GM12878 (cell line): ENCODE results near the gene COQ6. TPM values are rescaled to one million over a fixed set of nuclear protein-coding genes. Genes with fewer than 3 reads are reported as not detected.

Experiments
- ATAC-seq: fragments of 200-7000 bp; cut with Tn5 transposase; 3 replicates; pipeline ENCODE4 v1.9.1; 2020; ENCODE audit warnings: mild to moderate bottlenecking, moderate library complexity
- BruUV-seq: library from RNA; stranded (reverse); fragments of 400-500 nt; replicated peaks from 2 replicates; lab custom pipeline; 2021; lab: Mats Ljungman, UMichigan
- CTCF ChIA-PET: fragments of 300-600 bp; sonication (Branson Sonifier 250); formaldehyde crosslinking; extraction: SDS; loops from one replicate; lab custom pipeline; 2021; ENCODE audit warnings: inconsistent platforms; lab: Yijun Ruan, JAX
- POLR2A ChIA-PET: fragments of 350-600 bp; formaldehyde crosslinking; extraction: SDS; loops from one replicate; lab custom pipeline; 2021; ENCODE audit warnings: inconsistent platforms; lab: Charles Lee
- RAD21 ChIA-PET: fragments of 300-600 bp; sonication (Branson Sonifier 250); formaldehyde crosslinking; loops from one replicate; lab custom pipeline; 2023; ENCODE audit warnings: antibody characterized with exemption; ENCODE audit not compliant: unreplicated experiment; lab: Charles Lee
- SMC1A ChIA-PET: fragments of 300-600 bp; sonication (Branson Sonifier 250); formaldehyde crosslinking; loops from one replicate; lab custom pipeline; 2023; ENCODE audit not compliant: unreplicated experiment, uncharacterized antibody; lab: Charles Lee
- DNase-seq: peaks from one replicate; pipeline ENCODE4 v3.0.0-alpha.2; 2011; ENCODE audit warnings: low read depth, low spot score
- FAIRE-seq: peaks from 3 replicates; lab custom pipeline; 2011; peaks lifted over from hg19 to GRCh38; lab: Jason Lieb, UNC
- H2AFZ ChIP-seq: 2 replicates; pipeline ENCODE4 v1.6.0; 2011; ENCODE audit warnings: low read depth, low read length, control low read depth; ENCODE audit not compliant: control insufficient read depth
- H3K27ac ChIP-seq: 2 replicates; pipeline ENCODE4 v1.5.1; 2011; ENCODE audit warnings: control low read depth; ENCODE audit not compliant: control insufficient read depth, insufficient read depth
- H3K27me3 ChIP-seq, 2 experiments: replicated peaks in 1 of 2; 2 replicates each; pipeline versions ENCODE4 v1.6.0 to v1.6.1; 2011; ENCODE audit warnings: low read length in 1 of 2; ENCODE audit not compliant: control insufficient read depth in 2 of 2, insufficient read depth in 2 of 2
- H3K36me3 ChIP-seq, 2 experiments: 2 replicates each; pipeline ENCODE4 v1.5.1; 2011; ENCODE audit warnings: low read length in 1 of 2; ENCODE audit not compliant: control insufficient read depth in 2 of 2, insufficient read depth in 2 of 2
- H3K4me1 ChIP-seq: 2 replicates; pipeline ENCODE4 v1.6.1; 2011; ENCODE audit warnings: mild to moderate bottlenecking, low read length, moderate library complexity, mixed read lengths; ENCODE audit not compliant: control insufficient read depth, insufficient read depth
- H3K4me2 ChIP-seq: 2 replicates; pipeline ENCODE4 v1.6.0; 2011; ENCODE audit warnings: control low read depth; ENCODE audit not compliant: control insufficient read depth, insufficient read depth
- H3K4me3 ChIP-seq: fragments of 200-600 bp; sonication (generic); 2 replicates; pipeline ENCODE4 v1.5.1; 2016
- H3K79me2 ChIP-seq: 2 replicates; pipeline ENCODE4 v1.6.0; 2011; ENCODE audit warnings: low read length; ENCODE audit not compliant: control insufficient read depth, insufficient read depth
- H3K9ac ChIP-seq: 2 replicates; pipeline ENCODE4 v1.8.0; 2011; ENCODE audit warnings: low read length, control low read depth, mixed read lengths; ENCODE audit not compliant: control insufficient read depth, insufficient read depth
- H3K9me3 ChIP-seq: replicated peaks from 3 replicates; pipeline ENCODE4 v1.5.1; 2011; ENCODE audit warnings: mild to moderate bottlenecking, low read length; ENCODE audit not compliant: control insufficient read depth, insufficient read depth
- H4K20me1 ChIP-seq: 2 replicates; pipeline ENCODE4 v1.6.0; 2011; ENCODE audit not compliant: control insufficient read depth, insufficient read depth
- CREM ChIP-seq: IDR thresholded peaks from 2 replicates; pipeline ENCODE4 v1.6.1; 2014; ENCODE audit warnings: antibody characterized with exemption, low read depth
- HDAC2 ChIP-seq: fragments of 200-600 bp; sonication (generic); IDR thresholded peaks from 2 replicates; pipeline ENCODE4 v1.6.1; 2017
- MLLT1 ChIP-seq: fragments of 450-650 bp; IDR thresholded peaks from 2 replicates; pipeline ENCODE4 v1.6.1; 2016; ENCODE audit warnings: mild to moderate bottlenecking
- MYC ChIP-seq: IDR thresholded peaks from 2 replicates; pipeline ENCODE4 v1.6.1; 2011; ENCODE audit warnings: mild to moderate bottlenecking, low read length, moderate library complexity, inconsistent platforms; ENCODE audit not compliant: insufficient read depth, insufficient replicate concordance, insufficient read length, severe bottlenecking
- PAX8 ChIP-seq: fragments of 450-650 bp; IDR thresholded peaks from 2 replicates; pipeline ENCODE4 v1.6.1; 2017; ENCODE audit warnings: mild to moderate bottlenecking, moderate library complexity
- POLR2A ChIP-seq: IDR thresholded peaks from 2 replicates; pipeline ENCODE4 v1.6.1; 2011; ENCODE audit warnings: low read depth, mild to moderate bottlenecking, low read length
- SMAD5 ChIP-seq: IDR thresholded peaks from 2 replicates; pipeline ENCODE4 v1.6.1; 2016; ENCODE audit warnings: antibody characterized with exemption, low read depth
- ZBED1 ChIP-seq: IDR thresholded peaks from 2 replicates; pipeline ENCODE4 v1.6.1; 2016; ENCODE audit warnings: borderline replicate concordance
- ZBTB11 ChIP-seq: fragments of 450-650 bp; formaldehyde crosslinking; IDR thresholded peaks from 2 replicates; pipeline ENCODE4 v1.5.0; 2022; ENCODE audit warnings: mild to moderate bottlenecking, missing genetic modification characterization
- WGBS: methylation state at CpG from one replicate; pipeline ENCODE4 v1.1.6; 2016; ENCODE audit warnings: low lambda C conversion rate; ENCODE audit not compliant: insufficient replicate concordance, insufficient coverage; ENCODE audit errors: missing lambda C conversion rate; 5-methylcytosine and 5-hydroxymethylcytosine counted together
- in situ Hi-C: fragments of 300-500 bp; cut with MboI; formaldehyde crosslinking; loops from 9 replicates; pipeline ENCODE4 v1.14.3; 2018; ENCODE audit warnings: mixed read lengths
- intact Hi-C: fragments of 100-400 bp; cut with micrococcal nuclease; formaldehyde crosslinking; loops from one replicate; pipeline ENCODE4 v1.14.2; 2022; ENCODE audit not compliant: unreplicated experiment
- polyA plus RNA-seq, 11 experiments: library from polyadenylated mRNA; depleted of rRNA in 4 of 11; unstranded in 6 of 11; stranded (reverse) in 5 of 11; fragments of >200 nt; fragmentation: Nextera tagmentation in 4 of 11; fragmentation: Illumina TruSeq in 1 of 11; extraction: Ambion mirVana in 4 of 11; extraction: Trizol in 1 of 11; gene quantifications; 1 replicate in 1 of 11; 2 replicates in 10 of 11; pipeline versions ENCODE4 v1.2.1 to v1.2.3, GENCODE V29; 2011 to 2016; ENCODE audit warnings: inconsistent platforms in 2 of 11, missing spikeins in 2 of 11, low read depth in 1 of 11
- total RNA-seq, 4 experiments: library from RNA; depleted of rRNA in 3 of 4; stranded (reverse); fragments of >200 nt in 3 of 4; fragmentation: Illumina TruSeq in 1 of 4; extraction: Trizol in 1 of 4; gene quantifications; 2 replicates each; pipeline versions ENCODE4 v1.2.1 to v1.2.3, GENCODE V29; 2013 to 2021

Gene COQ6
- total and polyA plus RNA-seq, 10 of the 15 experiments (the other 5 are each of a cell fraction or from before 2014, with no cell fraction given) = 5.4 to 45.5 (median 19.1) TPM

GRCh38 chr14:73997108-73997943, 47.2 kb downstream of the COQ6 start:
- Histone ChIP-seq H3K9me3 (no peaks in the 10 kb centered on the region), H3K4me2 (no peak overlapping the region), H2AFZ (no peak overlapping the region), H3K9ac (no peak overlapping the region), H3K27me3 (no peaks in the 10 kb centered on the region), H4K20me1 (no peaks in the 10 kb centered on the region), H3K36me3 (peaks cover 0 to 3% of the 10 kb centered on the region in 2 experiments; a peak in 2 of 4 replicates), H3K4me3 (no peak overlapping the region), H3K4me1 (no peaks in the 10 kb centered on the region), H3K79me2 (no peaks in the 10 kb centered on the region), H3K27ac (no peak overlapping the region)
- intact Hi-C loops = no loop called here
- BruUV-seq = no TSS peak
- in situ Hi-C loops = no loop called here
- ChIA-PET SMC1A (interaction anchor here (0.7 kb wide), 1 partner anchor 42 kb away, joined by 3 read pairs; no protein-coding TSS in a partner anchor), POLR2A (no interaction called here), CTCF (no interaction called here), RAD21 (no interaction called here)
- 94% methylated on average over 1 of the region's 1 CpG for WGBS
- FAIRE-seq (no peak), ATAC-seq (no peak), DNase-seq (no peak)
- TF ChIP-seq ZBTB11 (CRISPR knock-in tag) = no peak
- TF ChIP-seq CREM = no peak
- no peak for TF ChIP-seq MYC
- no peak for TF ChIP-seq SMAD5
- TF ChIP-seq ZBED1 = no peak
- no peak for TF ChIP-seq MLLT1
- no peak for TF ChIP-seq HDAC2
- no peak for TF ChIP-seq POLR2A
- TF ChIP-seq PAX8 = no peak
